Coronary artery (tissue), 2 donors: ENCODE results near the gene LENG9.
"Not testable (repeated sequence)": the region's sequence is repeated elsewhere in the genome, so short reads cannot be mapped to it uniquely, and the experiment has no call there.

Experiments
- DNase-seq: peaks from one replicate; pipeline ENCODE4 v3.0.0-alpha.2; 2017; ENCODE audit warnings: low spot score
- H3K27ac ChIP-seq, 2 donors: fragments of 200-600 bp; sonication (generic); one replicate each; pipeline ENCODE4 v1.5.1; 2016 to 2019
- H3K4me3 ChIP-seq: fragments of 200-600 bp; sonication (generic); 2 replicates; pipeline ENCODE4 v1.5.1; 2016; ENCODE audit warnings: mild to moderate bottlenecking, moderate library complexity
- CTCF ChIP-seq: fragments of 200-600 bp; sonication (generic); IDR thresholded peaks from one replicate; pipeline ENCODE4 v1.5.1; 2019; ENCODE audit warnings: antibody characterized with exemption

The LENG9 gene

GRCh38 chr19:54473071-54473891 is 9.7 kb upstream of the LENG9 start, which contains the start of gene CDC42EP5:
TSS of gene CDC42EP5 (minus strand) at chr19:54473296. CDS start at chr19:54465547, 7,749 bp downstream.
- no peak for TF ChIP-seq CTCF
- peak within 1 kb of the TSS; percentile 42 to 84 for H3K27ac ChIP-seq
- peak within 1 kb of the TSS; percentile 71 for H3K4me3 ChIP-seq
- DNase-seq: no peak

GRCh38 chr19:54470991-54471782 is 7.6 kb upstream of the LENG9 start:
- TF ChIP-seq CTCF: no peak
- peak overlapping the region; percentile 66 to 75 for H3K27ac ChIP-seq
- peak overlapping the region; percentile 63 for H3K4me3 ChIP-seq
- no peak for DNase-seq

GRCh38 chr19:54470276-54470887 is 6.8 kb upstream of the LENG9 start:
- no peak for TF ChIP-seq CTCF
- Histone ChIP-seq H3K27ac (peak overlapping the region; percentile 66 to 75), H3K4me3 (peak overlapping the region; percentile 63)
- DNase-seq: peak; percentile 16

- TF ChIP-seq CTCF: no peak
These were observed 5.9 kb upstream of the LENG9 start for GRCh38 chr19:54469496-54469934.

GRCh38 chr19:54466110-54466480 is 2.5 kb upstream of the LENG9 start:
- not testable (repeated sequence) for DNase-seq, H3K4me3 ChIP-seq, H3K27ac ChIP-seq

More at GRCh38 chr19:54469496-54469934, 5.9 kb upstream of the LENG9 start:
- Histone ChIP-seq H3K4me3 (no peak overlapping the region), H3K27ac (peak overlapping the region in 1 of 2 donors; percentile 47)
- DNase-seq: no peak

- Histone ChIP-seq H3K27ac (peak overlapping the region in 1 of 2 donors; percentile 100), H3K4me3 (peak overlapping the region; percentile 90)
- DNase-seq: peak; percentile 78
- TF ChIP-seq CTCF: no peak
These were observed 2.0 kb upstream of the LENG9 start for GRCh38 chr19:54465426-54466109.
